H9 (cell line): ENCODE data around the gene ALG2. TPM values are rescaled to one million over a fixed set of nuclear protein-coding genes. Genes with fewer than 3 reads are reported as not detected.

ENCODE experiments used
- DNase-seq: peaks from one replicate; pipeline ENCODE4 v3.0.0-alpha.2; 2017
- H2AFZ ChIP-seq: one replicate; pipeline ENCODE4 v1.6.1; 2013; ENCODE audit warnings: mild to moderate bottlenecking, low read length, control low read depth, moderate library complexity
- H2AK5ac ChIP-seq: 2 replicates; pipeline ENCODE4 v1.6.1; 2013; ENCODE audit warnings: low read length, control low read depth, mixed read lengths; ENCODE audit not compliant: insufficient read length
- H2BK120ac ChIP-seq: one replicate; pipeline ENCODE4 v1.6.1; 2013; ENCODE audit warnings: low read depth, mild to moderate bottlenecking, low read length, control low read depth, inconsistent platforms; ENCODE audit not compliant: poor library complexity, severe bottlenecking
- H2BK12ac ChIP-seq: 2 replicates; pipeline ENCODE4 v1.6.1; 2013; ENCODE audit warnings: low read length, control low read depth, mixed read lengths, low read depth; ENCODE audit not compliant: insufficient read length
- H2BK15ac ChIP-seq: 2 replicates; pipeline ENCODE4 v1.6.1; 2013; ENCODE audit warnings: low read depth, low read length, control low read depth
- H2BK20ac ChIP-seq: one replicate; pipeline ENCODE4 v1.6.1; 2013; ENCODE audit warnings: low read depth, mild to moderate bottlenecking, low read length, control low read depth, inconsistent platforms; ENCODE audit not compliant: poor library complexity, severe bottlenecking
- H2BK5ac ChIP-seq: 2 replicates; pipeline ENCODE4 v1.6.1; 2013; ENCODE audit warnings: low read length, control low read depth, mixed read lengths; ENCODE audit not compliant: insufficient read length
- H3K14ac ChIP-seq: 2 replicates; pipeline ENCODE4 v1.6.1; 2013; ENCODE audit warnings: low read length, control low read depth; ENCODE audit not compliant: insufficient read depth
- H3K18ac ChIP-seq: 2 replicates; pipeline ENCODE4 v1.6.1; 2013; ENCODE audit warnings: low read depth, mild to moderate bottlenecking, mixed read lengths, low read length, control low read depth; ENCODE audit not compliant: insufficient read length
- H3K23ac ChIP-seq: 2 replicates; pipeline ENCODE4 v1.6.1; 2013; ENCODE audit warnings: low read length, control low read depth, mixed read lengths, low read depth; ENCODE audit not compliant: insufficient read length
- H3K23me2 ChIP-seq: 2 replicates; pipeline ENCODE4 v1.6.1; 2013; ENCODE audit warnings: low read depth, mild to moderate bottlenecking, mixed read lengths, low read length, control low read depth; ENCODE audit not compliant: insufficient read length, poor library complexity, severe bottlenecking
- H3K27ac ChIP-seq: 2 replicates; pipeline ENCODE4 v1.5.1; 2013; ENCODE audit warnings: low read length, control low read depth, mixed read lengths, low read depth; ENCODE audit not compliant: insufficient read length
- H3K27me3 ChIP-seq: 2 replicates; pipeline ENCODE4 v1.6.1; 2013; ENCODE audit warnings: low read length, control low read depth, inconsistent platforms; ENCODE audit not compliant: insufficient read depth
- H3K4ac ChIP-seq: 2 replicates; pipeline ENCODE4 v1.6.1; 2013; ENCODE audit warnings: low read depth, mild to moderate bottlenecking, control low read depth, inconsistent platforms, low read length, moderate library complexity
- H3K4me1 ChIP-seq: 2 replicates; pipeline ENCODE4 v1.6.1; 2013; ENCODE audit warnings: low read length, control low read depth, inconsistent platforms; ENCODE audit not compliant: insufficient read depth
- H3K4me2 ChIP-seq: 2 replicates; pipeline ENCODE4 v1.6.1; 2013; ENCODE audit warnings: low read length, control low read depth, mixed read lengths; ENCODE audit not compliant: insufficient read length, insufficient read depth
- H3K56ac ChIP-seq: 2 replicates; pipeline ENCODE4 v1.6.1; 2013; ENCODE audit warnings: low read depth, mild to moderate bottlenecking, mixed read lengths, low read length, control low read depth; ENCODE audit not compliant: insufficient read length
- H3K79me1 ChIP-seq: 2 replicates; pipeline ENCODE4 v1.6.1; 2013; ENCODE audit warnings: low read depth, mild to moderate bottlenecking, moderate library complexity, low read length, control low read depth, inconsistent platforms; ENCODE audit not compliant: insufficient read depth, poor library complexity, severe bottlenecking
- H3K79me2 ChIP-seq: 2 replicates; pipeline ENCODE4 v1.6.1; 2013; ENCODE audit warnings: low read length, control low read depth, inconsistent platforms; ENCODE audit not compliant: insufficient read depth
- H3K9ac ChIP-seq: 2 replicates; pipeline ENCODE4 v1.6.1; 2013; ENCODE audit warnings: low read length, control low read depth, mixed read lengths; ENCODE audit not compliant: insufficient read length; ENCODE audit errors: extremely low read depth
- H3K9me3 ChIP-seq: one replicate; pipeline ENCODE4 v1.6.1; 2013; ENCODE audit warnings: low read depth, low read length, inconsistent platforms; ENCODE audit not compliant: control insufficient read depth
- H3T11ph ChIP-seq: one replicate; pipeline ENCODE4 v1.6.1; 2013; ENCODE audit warnings: mild to moderate bottlenecking, low read length, control low read depth, inconsistent platforms
- H4K20me1 ChIP-seq: one replicate; pipeline ENCODE4 v1.6.1; 2013; ENCODE audit not compliant: control insufficient read depth, insufficient read length, insufficient read depth
- H4K5ac ChIP-seq: 2 replicates; pipeline ENCODE4 v1.6.1; 2013; ENCODE audit warnings: low read depth, mild to moderate bottlenecking, mixed read lengths, low read length, control low read depth; ENCODE audit not compliant: insufficient read length
- H4K8ac ChIP-seq: replicated peaks from 2 replicates; pipeline ENCODE4 v1.6.1; 2013; ENCODE audit warnings: low read length, control low read depth, mixed read lengths, low read depth; ENCODE audit not compliant: insufficient read length
- H4K91ac ChIP-seq: 2 replicates; pipeline ENCODE4 v1.6.1; 2013; ENCODE audit warnings: low read depth, mild to moderate bottlenecking, moderate library complexity, mixed read lengths, low read length, control low read depth; ENCODE audit not compliant: insufficient read length
- H3K27ac Mint-ChIP-seq, 3 experiments: 2 replicates in 2 of 3; 3 replicates in 1 of 3; pipeline ENCODE4 v1.8.0; 2020 to 2021; ENCODE audit warnings: mixed read lengths in 3 of 3, mild to moderate bottlenecking in 1 of 3, moderate library complexity in 1 of 3
- H3K27me3 Mint-ChIP-seq: 2 replicates; pipeline ENCODE4 v1.8.0; 2021; ENCODE audit warnings: low read depth, mild to moderate bottlenecking, moderate library complexity, mixed read lengths
- H3K36me3 Mint-ChIP-seq, 3 experiments: 2 replicates in 2 of 3; 3 replicates in 1 of 3; pipeline ENCODE4 v1.8.0; 2020 to 2021; ENCODE audit warnings: low read depth in 3 of 3, mixed read lengths in 3 of 3; ENCODE audit not compliant: insufficient read depth in 1 of 3
- H3K4me1 Mint-ChIP-seq, 2 experiments: 2 replicates each; pipeline ENCODE4 v1.8.0; 2020; ENCODE audit warnings: mixed read lengths in 2 of 2
- H3K4me3 Mint-ChIP-seq, 2 experiments: 2 replicates in 1 of 2; 3 replicates in 1 of 2; pipeline ENCODE4 v1.8.0; 2020 to 2021; ENCODE audit warnings: mild to moderate bottlenecking in 2 of 2, mixed read lengths in 2 of 2, moderate library complexity in 1 of 2
- H3K9me3 Mint-ChIP-seq, 2 experiments: 2 replicates in 1 of 2; 3 replicates in 1 of 2; pipeline ENCODE4 v1.8.0; 2020; ENCODE audit warnings: mild to moderate bottlenecking in 2 of 2, mixed read lengths in 2 of 2, moderate library complexity in 1 of 2
- CTCF ChIP-seq: fragments of 200-600 bp; sonication (generic); conservative IDR thresholded peaks from 3 replicates; pipeline ENCODE4 v1.8.0; 2021; ENCODE audit warnings: antibody characterized with exemption, mild to moderate bottlenecking
- WGBS: extraction: QIAGEN DNeasy Blood & Tissue Kit; methylation state at CpG from one replicate; pipeline ENCODE4 v1.1.7; 2013; ENCODE audit warnings: missing lambda C conversion rate, low lambda C conversion rate, mixed read lengths; ENCODE audit not compliant: insufficient read length; ENCODE audit errors: extremely low coverage; 5-methylcytosine and 5-hydroxymethylcytosine counted together
- total RNA-seq: library from RNA; stranded (reverse); gene quantifications from 2 replicates; pipeline ENCODE4 v1.2.1, GENCODE V29; 2021

ALG2 gene
- total RNA-seq, 1 experiment from 2014 or later = 30.1 TPM

DNA sequence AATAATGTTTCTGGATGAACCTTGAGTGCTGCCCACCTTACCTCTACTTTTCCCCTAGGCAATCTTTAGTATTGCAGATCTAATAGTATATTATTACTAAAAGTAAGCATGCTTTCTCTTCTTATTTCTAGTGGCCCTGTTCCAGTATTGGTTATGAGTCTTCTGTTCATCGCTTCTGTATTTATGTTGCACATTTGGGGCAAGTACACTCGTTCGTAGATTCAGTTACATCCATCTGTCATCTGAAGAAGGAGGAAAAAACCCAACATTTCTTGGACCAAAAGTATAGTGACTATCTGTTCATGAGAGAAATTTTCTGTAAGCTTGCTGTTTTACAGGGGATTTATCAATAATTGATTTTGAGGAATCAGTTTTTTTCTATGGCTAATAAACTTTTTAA is 8.5 kb upstream of the ALG2 start:
- no peak overlapping the region for H2AK5ac ChIP-seq
- no peak overlapping the region for H2AFZ ChIP-seq
- Mint-ChIP-seq H3K4me3 (no peak overlapping the region), H3K27me3 (no peaks in the 10 kb centered on the region), H3K27ac (no peak overlapping the region), H3K4me1 (no peaks in the 10 kb centered on the region), H3K36me3 (peaks cover 4 to 33% (median 25%) of the 10 kb centered on the region in 3 experiments; a peak in 6 of 7 replicates), H3K9me3 (no peaks in the 10 kb centered on the region)
- H3K27me3 ChIP-seq = no peaks in the 10 kb centered on the region
- no peak overlapping the region for H2BK15ac ChIP-seq
- H3K79me2 ChIP-seq = no peaks in the 10 kb centered on the region; the same call in 1 of the 2 replicates
- H2BK12ac ChIP-seq = no peak overlapping the region
- no peak overlapping the region for H4K91ac ChIP-seq
- no peak overlapping the region for H3K9ac ChIP-seq
- no peaks in the 10 kb centered on the region for H4K20me1 ChIP-seq
- no peaks in the 10 kb centered on the region for H3K9me3 ChIP-seq
- no peak overlapping the region for H3K27ac ChIP-seq
- H3K18ac ChIP-seq = no peak overlapping the region
- H3K14ac ChIP-seq = no peak overlapping the region
- no peak overlapping the region for H2BK5ac ChIP-seq
- H4K5ac ChIP-seq = no peak overlapping the region
- no peaks in the 10 kb centered on the region for H3K79me1 ChIP-seq
- WGBS = no CpG with 5 or more reads among the region's 3 CpGs
- no peak overlapping the region for H2BK120ac ChIP-seq
- no peak overlapping the region for H3K4me2 ChIP-seq
- TF ChIP-seq CTCF = no peak
- DNase-seq = no peak
- no peaks in the 10 kb centered on the region for H3K4me1 ChIP-seq
- no peaks in the 10 kb centered on the region for H3K23me2 ChIP-seq
- H3T11ph ChIP-seq = no peak overlapping the region
- no peak overlapping the region for H3K4ac ChIP-seq
- no peak overlapping the region for H2BK20ac ChIP-seq
- H3K56ac ChIP-seq = no peak overlapping the region
- H4K8ac ChIP-seq = no peak overlapping the region
- no peak overlapping the region for H3K23ac ChIP-seq
